KBM-7 (cell line): ENCODE data around the gene SERINC4.
"Not testable (repeated sequence)": the region's sequence is repeated elsewhere in the genome, so short reads cannot be mapped to it uniquely, and the experiment has no call there.

Source experiments
- DNase-seq: peaks from one replicate; pipeline ENCODE4 v3.0.0-alpha.2; 2015
- in situ Hi-C: fragments of 300-500 bp; cut with MboI; formaldehyde crosslinking; loops from 2 replicates; pipeline ENCODE4 v1.14.3; 2020; ENCODE audit warnings: low sequenced_read_pairs, low pct_unique_long_range_greater_than_20kb, mixed read lengths

SERINC4 gene

DNA sequence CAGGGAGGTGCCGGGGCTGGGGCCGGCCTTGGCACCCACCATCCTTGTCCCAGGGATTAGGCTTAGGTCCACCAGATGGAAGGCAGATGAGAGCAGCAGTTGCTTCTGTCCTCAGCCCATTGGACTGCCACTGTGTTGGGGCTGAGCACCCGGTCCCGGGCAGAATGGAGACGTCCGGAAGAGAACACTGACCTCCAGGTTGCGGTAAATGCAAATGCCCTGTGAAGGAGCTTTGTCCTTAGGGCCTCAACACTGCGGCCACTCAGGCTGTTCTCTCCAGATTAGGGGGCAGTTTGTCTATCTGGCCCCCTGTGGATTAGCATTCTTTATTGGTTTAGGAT is at the start of gene SERINC4:
Gene SERINC4 (minus strand): TSS at position 276 of the 341 bp plus-strand sequence. CDS start 234 bp downstream, at position 42.
- DNase-seq = no peak
- in situ Hi-C loops = no loop called here

DNA sequence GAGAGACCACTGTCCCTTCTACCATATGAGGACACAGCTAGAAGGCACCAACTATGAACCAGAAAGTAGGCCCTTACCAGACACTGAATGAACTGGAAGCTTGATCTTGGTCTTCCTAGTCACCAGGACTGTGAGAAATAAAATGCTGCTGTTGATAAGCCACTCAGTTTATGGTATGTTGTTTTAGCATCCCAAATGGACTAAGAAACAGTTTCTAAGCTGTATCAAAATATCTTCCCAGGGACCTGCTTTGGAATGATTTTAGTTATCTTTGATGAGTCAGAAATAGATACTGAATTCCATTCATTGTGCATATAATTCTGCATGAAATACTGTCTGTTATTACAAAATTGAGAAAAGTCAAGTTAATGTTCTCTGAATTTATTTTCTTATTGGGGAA is 45.4 kb upstream of the SERINC4 start:
- DNase-seq = no peak
- in situ Hi-C loops = no loop called here

GRCh38 chr15:43832485-43832884 is 32.5 kb upstream of the SERINC4 start:
- in situ Hi-C loops, DNase-seq: not testable (repeated sequence)

- in situ Hi-C loops, DNase-seq: not testable (repeated sequence)
These were observed 31.6 kb upstream of the SERINC4 start for GRCh38 chr15:43831519-43832052.

DNA sequence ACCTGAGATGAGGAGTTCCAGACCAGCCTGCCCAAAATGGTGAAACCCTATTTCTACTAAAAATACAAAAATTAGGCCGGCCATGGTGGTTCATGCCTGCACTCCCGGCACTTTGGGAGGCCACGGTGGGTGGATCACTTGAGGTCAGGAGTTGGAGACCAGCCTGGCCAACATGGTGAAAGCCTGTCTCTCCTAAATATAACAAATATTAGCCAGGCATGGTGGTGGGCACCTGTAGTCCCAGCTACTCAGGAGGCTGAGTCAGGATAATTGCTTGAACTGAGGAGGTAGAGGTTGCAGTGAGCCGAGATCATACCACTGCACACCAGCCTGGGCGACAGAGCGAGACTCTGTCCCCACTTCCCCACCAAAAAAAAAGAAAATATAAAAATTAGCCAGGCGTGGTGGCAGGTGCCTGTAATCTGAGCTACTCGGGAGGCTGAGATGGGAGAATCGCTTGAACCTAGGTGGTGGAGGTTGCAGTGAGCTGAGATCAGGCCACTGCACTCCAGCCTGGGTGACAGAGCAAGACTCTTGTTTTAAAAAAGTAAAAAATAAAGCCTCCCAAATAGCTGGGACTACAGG is 30.8 kb upstream of the SERINC4 start:
- DNase-seq, in situ Hi-C loops: not testable (repeated sequence)

DNA sequence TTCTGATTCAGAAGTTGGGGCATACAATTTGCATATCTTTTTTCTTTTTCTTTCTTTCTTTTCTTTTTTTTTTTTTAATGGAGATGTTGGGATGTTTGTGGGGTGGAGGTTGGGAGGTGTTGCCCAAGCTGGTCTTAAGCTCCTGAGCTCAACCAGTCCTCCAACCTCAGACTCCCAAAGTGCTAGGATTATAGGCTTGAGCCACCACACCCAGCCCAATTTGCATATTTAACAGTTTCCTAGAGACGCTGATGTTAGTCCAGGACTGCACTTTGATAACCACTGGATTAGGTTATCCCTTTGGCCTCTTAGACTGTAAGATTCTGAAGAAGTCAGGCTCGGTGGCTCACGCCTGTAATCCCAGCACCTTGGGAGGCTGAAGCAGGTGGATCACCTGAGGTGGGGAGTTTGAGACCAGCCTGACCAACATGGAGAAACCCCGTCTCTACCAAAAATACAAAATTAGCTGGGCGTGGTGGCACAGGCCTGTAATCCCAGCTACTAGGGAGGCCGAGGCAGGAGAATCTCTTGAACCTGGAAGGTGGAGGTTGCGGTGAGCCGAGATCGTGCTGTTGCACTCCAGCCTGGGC is 30.0 kb upstream of the SERINC4 start:
- in situ Hi-C loops, DNase-seq: not testable (repeated sequence)

GRCh38 chr15:43828061-43828657 is 28.1 kb upstream of the SERINC4 start:
- in situ Hi-C loops = no loop called here
- no peak for DNase-seq

GRCh38 chr15:43826508-43827341 is 26.7 kb upstream of the SERINC4 start, which contains the start of gene WDR76:
Gene WDR76, plus strand, starts transcription at chr15:43827002. Its CDS starts 31 bp downstream, at chr15:43827033.
- in situ Hi-C loops = no loop called here

DNA sequence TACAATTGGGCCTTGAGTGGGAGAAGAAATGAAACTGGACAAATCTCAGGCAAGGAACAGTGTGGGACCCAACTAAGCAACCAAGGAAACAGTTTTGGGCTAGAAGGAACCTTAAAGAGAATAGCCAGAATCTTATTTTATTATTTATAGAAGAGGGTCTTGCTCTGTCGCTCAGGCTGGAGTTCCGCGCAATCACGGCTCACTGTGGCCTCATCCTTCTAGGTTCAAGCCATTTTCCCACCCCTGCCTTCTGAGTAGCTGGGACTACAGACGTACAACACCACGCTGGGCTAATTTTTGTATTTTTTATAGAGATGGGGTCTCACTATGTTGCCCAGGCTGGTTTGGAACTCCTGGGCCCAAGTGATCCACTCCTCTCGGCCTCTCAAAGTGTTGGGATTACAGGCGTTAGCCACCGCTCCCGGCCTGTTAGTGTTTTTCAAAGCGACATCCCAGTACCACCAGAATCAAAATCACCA is 26.0 kb upstream of the SERINC4 start:
- in situ Hi-C loops = no loop called here
- no peak for DNase-seq

More at GRCh38 chr15:43826508-43827341, 26.7 kb upstream of the SERINC4 start, which contains the start of gene WDR76:
- DNase-seq = peak; percentile 89

DNA sequence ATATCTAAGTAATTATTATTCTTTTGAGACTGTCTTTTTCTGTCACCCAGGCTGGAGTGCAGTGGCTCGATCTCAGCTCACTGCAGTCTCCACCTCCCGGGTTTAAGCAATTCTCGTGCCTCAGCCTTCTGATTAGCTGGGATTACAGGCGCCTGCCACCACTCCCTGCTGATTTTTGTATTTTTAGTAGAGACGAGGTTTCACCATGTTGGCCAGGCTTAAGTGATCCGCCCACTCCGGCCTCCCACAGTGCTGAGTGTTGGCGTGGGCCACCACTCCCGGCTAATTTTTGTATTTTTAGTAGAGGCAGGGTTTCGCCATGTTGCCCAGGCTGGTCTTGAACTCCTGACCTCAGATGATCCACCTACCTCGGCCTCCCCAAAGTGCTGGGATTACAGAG is 25.3 kb upstream of the SERINC4 start:
- in situ Hi-C loops, DNase-seq: not testable (repeated sequence)

DNA sequence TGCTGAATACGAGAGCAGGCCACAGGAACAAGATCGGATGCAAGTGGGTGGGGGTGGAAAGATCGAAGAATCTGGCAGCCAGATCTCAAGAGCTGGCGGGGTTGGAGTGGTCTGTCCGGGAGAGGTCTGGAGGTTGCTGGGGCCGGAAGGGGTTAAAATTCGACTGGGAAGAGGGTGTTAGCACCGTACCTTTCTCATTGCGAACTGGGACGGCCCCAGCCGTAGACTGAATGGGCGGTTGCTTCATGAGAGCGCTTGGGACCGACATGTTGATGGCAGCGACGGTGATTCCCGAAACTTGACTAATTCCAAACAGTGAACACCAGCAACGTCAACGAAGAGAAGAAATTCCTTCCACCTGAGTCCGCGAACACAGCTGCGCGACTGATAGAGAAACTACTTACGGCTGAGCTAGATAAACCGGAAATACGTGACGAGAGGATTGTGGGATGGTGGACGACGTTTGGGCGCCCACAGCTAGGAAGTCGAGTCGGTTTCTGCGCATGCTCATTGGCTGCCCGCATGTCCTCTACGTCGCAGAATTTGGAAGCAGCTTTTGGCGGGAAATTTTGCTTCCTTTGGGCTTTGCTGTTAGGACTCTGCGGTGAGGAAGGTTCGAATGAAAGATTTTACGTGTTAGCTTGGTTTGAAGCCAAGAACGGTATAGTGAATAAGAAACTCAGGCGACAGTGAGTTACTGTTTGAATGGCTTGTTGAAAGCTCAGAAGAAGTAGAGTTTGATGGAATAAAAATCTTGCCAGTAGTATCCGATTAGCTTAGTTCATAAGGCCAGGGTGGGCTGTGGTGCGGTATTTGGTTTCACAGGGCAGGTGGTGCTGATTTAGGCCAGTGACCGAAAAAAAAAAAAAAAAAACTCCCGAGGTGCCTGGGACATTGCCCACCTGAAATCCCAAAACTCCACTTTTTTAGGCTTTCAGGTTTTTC is 24.6 kb upstream of the SERINC4 start, which contains the start of gene MFAP1:
Gene MFAP1 (minus strand): TSS at position 389 of the 945 bp plus-strand sequence. CDS start 121 bp downstream, at position 268.
- in situ Hi-C loops = no loop called here
- peak; percentile 96 for DNase-seq

DNA sequence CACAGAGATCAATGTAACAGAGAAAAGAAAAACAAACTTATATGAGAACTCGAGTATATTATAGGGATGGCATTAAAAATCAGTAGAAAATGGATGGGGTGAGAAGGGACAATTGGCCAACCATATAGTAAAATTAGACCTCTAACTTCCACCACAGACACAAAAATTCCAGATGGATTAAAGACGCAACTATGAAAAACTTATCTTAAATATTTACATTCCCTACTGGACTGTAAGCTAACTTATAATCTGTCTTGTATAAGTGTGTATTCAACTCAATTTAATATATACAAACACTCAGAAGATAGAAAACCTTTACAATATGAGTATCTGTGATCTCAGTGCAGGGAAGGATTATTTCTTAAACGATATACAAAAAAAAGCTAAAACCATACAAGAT is 21.5 kb upstream of the SERINC4 start:
- no peak for DNase-seq
- in situ Hi-C loops = no loop called here

- DNase-seq, in situ Hi-C loops: not testable (repeated sequence)
These were observed 15.0 kb upstream of the SERINC4 start for GRCh38 chr15:43815064-43815463.

DNA sequence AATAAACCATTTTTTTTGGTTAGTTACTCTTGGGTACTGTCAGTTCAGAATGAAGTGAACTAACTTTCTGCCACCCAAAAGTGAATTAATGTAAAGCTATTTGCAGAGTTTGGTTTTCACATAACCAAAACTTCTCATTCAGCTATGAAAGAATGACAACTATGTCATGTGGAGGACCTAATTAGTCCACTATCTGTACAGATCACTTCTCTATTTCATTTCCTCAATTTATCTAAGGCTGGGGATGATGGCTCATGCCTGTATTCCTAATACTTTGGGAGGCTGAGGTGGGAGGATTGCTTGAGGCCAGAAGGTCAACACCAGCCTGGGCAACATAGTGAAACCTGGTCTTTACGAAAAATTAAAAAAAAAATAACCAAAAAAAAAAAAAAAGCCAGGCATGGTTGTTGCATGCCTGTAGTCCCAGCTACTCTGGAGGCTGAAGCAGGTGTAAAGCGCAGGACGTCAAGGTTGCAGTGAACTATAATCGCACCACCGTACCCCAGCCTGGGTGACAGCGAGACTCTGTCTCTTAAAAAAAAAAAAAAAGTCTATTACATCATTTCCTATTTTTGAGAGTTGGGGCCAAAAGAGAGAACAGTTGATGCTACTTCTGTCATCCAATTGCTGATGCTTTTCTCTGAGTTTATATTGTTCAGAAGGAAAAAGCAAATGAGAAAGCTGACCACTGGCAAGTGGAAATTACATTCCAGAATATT is 9.1 kb upstream of the SERINC4 start:
- in situ Hi-C loops = no loop called here
- no peak for DNase-seq

DNA sequence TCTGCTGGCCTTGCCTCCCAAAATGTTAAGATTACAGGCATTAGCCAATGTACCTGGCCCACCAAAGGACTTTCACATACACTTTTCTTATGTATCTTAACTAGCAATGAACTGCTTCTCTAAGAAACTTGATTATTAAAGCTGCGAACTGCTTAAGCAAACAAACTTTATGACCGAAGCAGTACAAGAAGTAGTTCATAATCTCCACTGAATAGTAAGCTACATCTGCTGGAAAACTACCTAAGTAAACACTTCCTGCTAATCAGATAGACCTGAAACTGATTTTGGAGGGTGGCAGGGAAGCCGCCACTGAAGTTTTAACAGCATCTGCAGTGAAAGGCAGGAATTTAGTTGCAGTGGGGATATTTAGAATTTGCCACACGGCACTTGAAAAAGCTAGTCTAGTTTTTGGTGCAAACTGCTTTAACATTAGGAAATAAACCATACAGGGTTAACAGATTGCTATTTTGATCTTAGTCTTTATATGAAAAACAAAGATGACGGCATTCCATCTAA is 8.5 kb upstream of the SERINC4 start:
- in situ Hi-C loops = no loop called here
- no peak for DNase-seq

GRCh38 chr15:43802676-43803075 is 2.7 kb upstream of the SERINC4 start:
- DNase-seq, in situ Hi-C loops: not testable (repeated sequence)
